Panc1 (cell line): Measurements from ENCODE around the gene RBBP7.

Experiments used
- POLR2AphosphoS5 ChIP-seq: IDR thresholded peaks from 2 replicates; pipeline ENCODE4 v1.6.1; 2012; ENCODE audit warnings: mild to moderate bottlenecking, low read depth, low read length, moderate library complexity
- TF ChIP-seq, protein P1 (sequence below): fragments of 450-650 bp; IDR thresholded peaks from 2 replicates; pipeline ENCODE4 v1.5.1; 2017; ENCODE audit warnings: mild to moderate bottlenecking
- TF ChIP-seq, protein P2 (sequence below), 2 experiments: IDR thresholded peaks; 2 replicates each; pipeline ENCODE4 v1.6.1; 2011 to 2012; ENCODE audit warnings: low read depth in 2 of 2, control low read depth in 1 of 2, low read length in 1 of 2, mild to moderate bottlenecking in 1 of 2, moderate library complexity in 1 of 2; ENCODE audit not compliant: insufficient read depth in 1 of 2

DNA sequence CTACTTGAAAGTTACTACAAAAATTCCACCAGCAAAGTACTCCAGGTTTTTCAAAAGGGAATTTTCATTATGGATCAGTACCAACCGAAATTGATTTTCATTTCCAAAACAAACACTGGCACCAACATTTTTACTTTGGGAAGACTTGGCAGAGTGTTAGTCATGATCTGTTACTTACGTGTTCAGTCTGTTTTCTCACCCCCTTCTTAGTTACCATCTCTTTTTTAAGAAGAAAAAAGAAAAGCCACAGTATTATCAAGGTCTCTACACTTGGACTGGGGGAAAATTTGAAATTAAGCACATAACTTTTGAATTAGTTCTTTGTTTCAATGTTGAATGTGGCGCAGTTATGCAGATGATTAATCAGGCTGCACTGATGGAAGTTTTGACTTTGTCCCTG lies 27.5 kb downstream of the RBBP7 start:
- TF ChIP-seq, protein P1, sequence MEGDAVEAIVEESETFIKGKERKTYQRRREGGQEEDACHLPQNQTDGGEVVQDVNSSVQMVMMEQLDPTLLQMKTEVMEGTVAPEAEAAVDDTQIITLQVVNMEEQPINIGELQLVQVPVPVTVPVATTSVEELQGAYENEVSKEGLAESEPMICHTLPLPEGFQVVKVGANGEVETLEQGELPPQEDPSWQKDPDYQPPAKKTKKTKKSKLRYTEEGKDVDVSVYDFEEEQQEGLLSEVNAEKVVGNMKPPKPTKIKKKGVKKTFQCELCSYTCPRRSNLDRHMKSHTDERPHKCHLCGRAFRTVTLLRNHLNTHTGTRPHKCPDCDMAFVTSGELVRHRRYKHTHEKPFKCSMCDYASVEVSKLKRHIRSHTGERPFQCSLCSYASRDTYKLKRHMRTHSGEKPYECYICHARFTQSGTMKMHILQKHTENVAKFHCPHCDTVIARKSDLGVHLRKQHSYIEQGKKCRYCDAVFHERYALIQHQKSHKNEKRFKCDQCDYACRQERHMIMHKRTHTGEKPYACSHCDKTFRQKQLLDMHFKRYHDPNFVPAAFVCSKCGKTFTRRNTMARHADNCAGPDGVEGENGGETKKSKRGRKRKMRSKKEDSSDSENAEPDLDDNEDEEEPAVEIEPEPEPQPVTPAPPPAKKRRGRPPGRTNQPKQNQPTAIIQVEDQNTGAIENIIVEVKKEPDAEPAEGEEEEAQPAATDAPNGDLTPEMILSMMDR: no peak
- TF ChIP-seq, protein P2, sequence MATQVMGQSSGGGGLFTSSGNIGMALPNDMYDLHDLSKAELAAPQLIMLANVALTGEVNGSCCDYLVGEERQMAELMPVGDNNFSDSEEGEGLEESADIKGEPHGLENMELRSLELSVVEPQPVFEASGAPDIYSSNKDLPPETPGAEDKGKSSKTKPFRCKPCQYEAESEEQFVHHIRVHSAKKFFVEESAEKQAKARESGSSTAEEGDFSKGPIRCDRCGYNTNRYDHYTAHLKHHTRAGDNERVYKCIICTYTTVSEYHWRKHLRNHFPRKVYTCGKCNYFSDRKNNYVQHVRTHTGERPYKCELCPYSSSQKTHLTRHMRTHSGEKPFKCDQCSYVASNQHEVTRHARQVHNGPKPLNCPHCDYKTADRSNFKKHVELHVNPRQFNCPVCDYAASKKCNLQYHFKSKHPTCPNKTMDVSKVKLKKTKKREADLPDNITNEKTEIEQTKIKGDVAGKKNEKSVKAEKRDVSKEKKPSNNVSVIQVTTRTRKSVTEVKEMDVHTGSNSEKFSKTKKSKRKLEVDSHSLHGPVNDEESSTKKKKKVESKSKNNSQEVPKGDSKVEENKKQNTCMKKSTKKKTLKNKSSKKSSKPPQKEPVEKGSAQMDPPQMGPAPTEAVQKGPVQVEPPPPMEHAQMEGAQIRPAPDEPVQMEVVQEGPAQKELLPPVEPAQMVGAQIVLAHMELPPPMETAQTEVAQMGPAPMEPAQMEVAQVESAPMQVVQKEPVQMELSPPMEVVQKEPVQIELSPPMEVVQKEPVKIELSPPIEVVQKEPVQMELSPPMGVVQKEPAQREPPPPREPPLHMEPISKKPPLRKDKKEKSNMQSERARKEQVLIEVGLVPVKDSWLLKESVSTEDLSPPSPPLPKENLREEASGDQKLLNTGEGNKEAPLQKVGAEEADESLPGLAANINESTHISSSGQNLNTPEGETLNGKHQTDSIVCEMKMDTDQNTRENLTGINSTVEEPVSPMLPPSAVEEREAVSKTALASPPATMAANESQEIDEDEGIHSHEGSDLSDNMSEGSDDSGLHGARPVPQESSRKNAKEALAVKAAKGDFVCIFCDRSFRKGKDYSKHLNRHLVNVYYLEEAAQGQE (IDR thresholded peaks at IDR 0.05; ENCODE audit: insufficient read depth in 1 of 2, low read depth in 2 of 2, low read length in 1 of 2): no peak
- TF ChIP-seq POLR2AphosphoS5: no peak
